Measurements from ENCODE around the gene KLHDC9.

The KLHDC9 gene

DNA sequence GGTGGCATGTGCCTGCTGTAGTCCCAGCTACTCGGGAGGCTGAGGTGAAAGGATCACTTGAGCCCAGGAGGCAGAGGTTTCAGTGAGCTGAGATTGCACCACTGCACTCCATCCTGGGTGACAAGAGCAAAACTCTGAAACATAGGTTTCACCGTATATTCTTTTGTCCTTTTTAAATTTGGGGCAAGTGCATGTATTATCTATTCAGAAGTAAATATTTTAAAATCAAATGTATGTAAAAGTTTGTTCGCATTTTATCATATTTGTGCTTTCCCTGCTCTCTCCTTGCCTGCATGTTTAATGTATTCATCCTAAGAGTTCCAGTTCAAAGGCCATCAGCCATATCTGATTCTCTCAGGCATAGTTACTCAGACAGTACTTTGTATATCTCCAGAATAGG lies 47.7 kb downstream of the KLHDC9 start:
- no peak for DNase-seq (ENCODE audit: low spot score)
- Histone ChIP-seq H3K4me3 (no peak overlapping the region), H3K27ac (no peak overlapping the region)
- no peak for TF ChIP-seq CTCF (IDR thresholded peaks at IDR 0.05)
